HG03045 (cell line): ENCODE measurements around the gene ZC3H18.

Experiments used
- ATAC-seq: cut with Tn5 transposase; IDR thresholded peaks from one replicate; pipeline ENCODE4 v1.9.1; 2021; ENCODE audit warnings: mild to moderate bottlenecking, moderate library complexity; ENCODE audit not compliant: unreplicated experiment

Gene ZC3H18

GRCh38 chr16:88619859-88620815 is 49.9 kb downstream of the ZC3H18 start:
- ATAC-seq = no peak

GRCh38 chr16:88622125-88622524 is 51.9 kb downstream of the ZC3H18 start:
- no peak for ATAC-seq

- ATAC-seq = no peak
Observed at GRCh38 chr16:88622866-88623265, 52.7 kb downstream of the ZC3H18 start.

- ATAC-seq = no peak
Observed at GRCh38 chr16:88623858-88624257, 53.7 kb downstream of the ZC3H18 start.

GRCh38 chr16:88624481-88624880 is 54.3 kb downstream of the ZC3H18 start:
- no peak for ATAC-seq

GRCh38 chr16:88624977-88625576 is 54.9 kb downstream of the ZC3H18 start:
- no peak for ATAC-seq

GRCh38 chr16:88626646-88627045 is 56.4 kb downstream of the ZC3H18 start:
- no peak for ATAC-seq

- no peak for ATAC-seq
Observed at GRCh38 chr16:88627531-88628411, 57.6 kb downstream of the ZC3H18 start.

- no peak for ATAC-seq
Observed at GRCh38 chr16:88628512-88628974, 58.3 kb downstream of the ZC3H18 start.

GRCh38 chr16:88629835-88630234 is 59.6 kb downstream of the ZC3H18 start:
- ATAC-seq = no peak

- no peak for ATAC-seq
Observed at GRCh38 chr16:88630433-88630832, 60.2 kb downstream of the ZC3H18 start.

- ATAC-seq = no peak
Observed at GRCh38 chr16:88630941-88631340, 60.7 kb downstream of the ZC3H18 start.

- ATAC-seq = no peak
Observed at GRCh38 chr16:88631384-88631783, 61.2 kb downstream of the ZC3H18 start.

GRCh38 chr16:88631920-88632586 is 61.9 kb downstream of the ZC3H18 start:
- no peak for ATAC-seq

- no peak for ATAC-seq
Observed at GRCh38 chr16:88632587-88632930, 62.4 kb downstream of the ZC3H18 start.

- peak; percentile 25 for ATAC-seq
Observed at GRCh38 chr16:88633684-88634140, 63.5 kb downstream of the ZC3H18 start.

- peak; percentile 47 for ATAC-seq
Observed at GRCh38 chr16:88634141-88634993, 64.2 kb downstream of the ZC3H18 start.

GRCh38 chr16:88634994-88635670 is 64.9 kb downstream of the ZC3H18 start:
- no peak for ATAC-seq

- no peak for ATAC-seq
Observed at GRCh38 chr16:88635671-88636319, 65.6 kb downstream of the ZC3H18 start.
